Urinary bladder (tissue), 4 donors: ENCODE results near the gene RUNDC1. TPM values are rescaled to one million over a fixed set of nuclear protein-coding genes. Genes with fewer than 3 reads are reported as not detected.
"Not testable (repeated sequence)": the region's sequence is repeated elsewhere in the genome, so short reads cannot be mapped to it uniquely, and the experiment has no call there.

Experiments used
- DNase-seq: peaks from one replicate; pipeline ENCODE4 v3.0.0-alpha.2; 2015; ENCODE audit errors: extremely low spot score
- H3K27ac ChIP-seq: one replicate; pipeline ENCODE4 v1.5.1; 2013; ENCODE audit warnings: low read depth, mild to moderate bottlenecking, moderate library complexity
- H3K36me3 ChIP-seq: one replicate; pipeline ENCODE4 v1.6.1; 2013; ENCODE audit warnings: mild to moderate bottlenecking, moderate library complexity; ENCODE audit not compliant: insufficient read depth
- H3K4me1 ChIP-seq: one replicate; pipeline ENCODE4 v1.6.1; 2013; ENCODE audit warnings: mild to moderate bottlenecking, moderate library complexity; ENCODE audit not compliant: insufficient read depth
- H3K4me3 ChIP-seq: one replicate; pipeline ENCODE4 v1.5.1; 2013; ENCODE audit warnings: low read depth, low read length
- WGBS: extraction: QIAGEN DNeasy Blood & Tissue Kit; methylation state at CpG from one replicate; pipeline ENCODE4 v1.1.7; 2013; 5-methylcytosine and 5-hydroxymethylcytosine counted together
- polyA plus RNA-seq: library from polyadenylated mRNA; stranded (reverse); fragments of 200-250 nt; gene quantifications from one replicate; pipeline ENCODE4 v1.2.3, GENCODE V29; 2013
- total RNA-seq: library from RNA; depleted of rRNA; stranded (reverse); fragments of >200 nt; gene quantifications from one replicate; pipeline ENCODE4 v1.2.3, GENCODE V29; 2014
- donor health status: healthy with polysubstance abuse.
- donor health status: healthy.

Gene RUNDC1
- total and polyA plus RNA-seq, 2 donors, result 9.9 to 12.3 TPM

GRCh38 chr17:42979511-42980273 lies 673 bp upstream of the RUNDC1 start, which contains the start of gene PTGES3L:
Gene PTGES3L, minus strand, starts transcription at chr17:42980080. Its CDS starts 27 bp downstream, at chr17:42980053.
- no peak for DNase-seq
- Histone ChIP-seq H3K4me3 (peak within 1 kb of the TSS; percentile 92), H3K4me1 (no peaks in the 10 kb centered on the region), H3K36me3 (no peaks in the 10 kb centered on the region), H3K27ac (peak within 1 kb of the TSS; percentile 70)
- 32% methylated on average over 21 of the region's 21 CpGs for WGBS

- peak overlapping the region; percentile 70 for H3K27ac ChIP-seq
- no peak for DNase-seq
- H3K4me3 ChIP-seq, result peak overlapping the region; percentile 92
- no peaks in the 10 kb centered on the region for H3K36me3 ChIP-seq
- no peaks in the 10 kb centered on the region for H3K4me1 ChIP-seq
- under 1% methylated on average over 67 of the region's 67 CpGs for WGBS
These were observed 517 bp downstream of the RUNDC1 start for GRCh38 chr17:42980766-42981397.

GRCh38 chr17:42982266-42982665 lies 1.9 kb downstream of the RUNDC1 start:
- no peaks in the 10 kb centered on the region for H3K36me3 ChIP-seq
- no peak overlapping the region for H3K27ac ChIP-seq

GRCh38 chr17:42985225-42985624 lies 4.9 kb downstream of the RUNDC1 start:
- DNase-seq, result no peak
- Histone ChIP-seq H3K4me3 (no peak overlapping the region), H3K27ac (peak overlapping the region; percentile 18), H3K4me1 (no peaks in the 10 kb centered on the region), H3K36me3 (peaks cover 12% of the 10 kb centered on the region)
- 60% methylated on average over 1 of the region's 1 CpG for WGBS

More at GRCh38 chr17:42982266-42982665, 1.9 kb downstream of the RUNDC1 start:
- H3K4me3 ChIP-seq, result no peak overlapping the region
- DNase-seq, result no peak
- H3K4me1 ChIP-seq, result no peaks in the 10 kb centered on the region

- no peak for DNase-seq
- peaks cover 12% of the 10 kb centered on the region for H3K36me3 ChIP-seq
- whole genome bisulfite sequencing, result 96% methylated on average over 5 of the region's 5 CpGs
- no peak overlapping the region for H3K27ac ChIP-seq
- no peak overlapping the region for H3K4me3 ChIP-seq
- H3K4me1 ChIP-seq, result no peaks in the 10 kb centered on the region
These were observed 8.8 kb downstream of the RUNDC1 start for GRCh38 chr17:42989141-42989540.

- peaks cover 12% of the 10 kb centered on the region for H3K36me3 ChIP-seq
- H3K4me3 ChIP-seq, result no peak overlapping the region
- 87% methylated on average over 6 of the region's 6 CpGs for WGBS
- H3K27ac ChIP-seq, result no peak overlapping the region
- no peak for DNase-seq
- no peaks in the 10 kb centered on the region for H3K4me1 ChIP-seq
These were observed 9.6 kb downstream of the RUNDC1 start for GRCh38 chr17:42989726-42990652.

GRCh38 chr17:42991471-42991870 lies 11.1 kb downstream of the RUNDC1 start:
- 92% methylated on average over 6 of the region's 6 CpGs for WGBS
- H3K36me3 ChIP-seq, result peaks cover 12% of the 10 kb centered on the region
- no peak for DNase-seq
- H3K4me1 ChIP-seq, result no peaks in the 10 kb centered on the region
- H3K27ac ChIP-seq, result no peak overlapping the region
- H3K4me3 ChIP-seq, result no peak overlapping the region

GRCh38 chr17:42992872-42993271 lies 12.5 kb downstream of the RUNDC1 start:
- no peak overlapping the region for H3K4me3 ChIP-seq
- H3K27ac ChIP-seq, result no peak overlapping the region
- 77% methylated on average over 5 of the region's 5 CpGs for WGBS
- no peak for DNase-seq
- peaks cover 9% of the 10 kb centered on the region for H3K36me3 ChIP-seq
- H3K4me1 ChIP-seq, result no peaks in the 10 kb centered on the region

- 79% methylated on average over 10 of the region's 10 CpGs for WGBS
- DNase-seq, H3K4me1 ChIP-seq, H3K27ac ChIP-seq, H3K4me3 ChIP-seq, H3K36me3 ChIP-seq: not testable (repeated sequence)
These were observed 13.5 kb downstream of the RUNDC1 start for GRCh38 chr17:42993913-42994312.

GRCh38 chr17:42997390-42997983 lies 17.1 kb downstream of the RUNDC1 start:
- no peak for DNase-seq
- 8% methylated on average over 5 of the region's 5 CpGs for WGBS

GRCh38 chr17:42997984-42998938 lies 17.9 kb downstream of the RUNDC1 start, which contains the start of gene RPL27:
Gene RPL27, plus strand, starts transcription at chr17:42998419. Its CDS starts 332 bp downstream, at chr17:42998751.
- WGBS, result under 1% methylated on average over 49 of the region's 49 CpGs
- Histone ChIP-seq H3K4me3 (peak within 1 kb of the TSS; percentile 55), H3K4me1 (no peaks in the 10 kb centered on the region), H3K36me3 (peaks cover 2% of the 10 kb centered on the region), H3K27ac (peak within 1 kb of the TSS; percentile 90)
- DNase-seq, result peak; percentile 99

More at GRCh38 chr17:42997390-42997983, 17.1 kb downstream of the RUNDC1 start:
- Histone ChIP-seq H3K4me3 (no peak overlapping the region), H3K27ac (no peak overlapping the region), H3K4me1 (no peaks in the 10 kb centered on the region), H3K36me3 (peaks cover 2% of the 10 kb centered on the region)

- H3K4me1 ChIP-seq, result no peaks in the 10 kb centered on the region
- peak overlapping the region; percentile 90 for H3K27ac ChIP-seq
- no peak for DNase-seq
- WGBS, result 12% methylated on average over 10 of the region's 10 CpGs
- peaks cover 2% of the 10 kb centered on the region for H3K36me3 ChIP-seq
- peak overlapping the region; percentile 55 for H3K4me3 ChIP-seq
These were observed 18.7 kb downstream of the RUNDC1 start for GRCh38 chr17:42999003-42999525.
